HG02798 (cell line): ENCODE results near the gene SF1.
"Not testable (repeated sequence)": the region's sequence is repeated elsewhere in the genome, so short reads cannot be mapped to it uniquely, and the experiment has no call there.

Experiments used
- ATAC-seq: cut with Tn5 transposase; IDR thresholded peaks from one replicate; pipeline ENCODE4 v1.9.1; 2021; ENCODE audit warnings: mild to moderate bottlenecking; ENCODE audit not compliant: unreplicated experiment, poor library complexity

The SF1 gene, protein sequence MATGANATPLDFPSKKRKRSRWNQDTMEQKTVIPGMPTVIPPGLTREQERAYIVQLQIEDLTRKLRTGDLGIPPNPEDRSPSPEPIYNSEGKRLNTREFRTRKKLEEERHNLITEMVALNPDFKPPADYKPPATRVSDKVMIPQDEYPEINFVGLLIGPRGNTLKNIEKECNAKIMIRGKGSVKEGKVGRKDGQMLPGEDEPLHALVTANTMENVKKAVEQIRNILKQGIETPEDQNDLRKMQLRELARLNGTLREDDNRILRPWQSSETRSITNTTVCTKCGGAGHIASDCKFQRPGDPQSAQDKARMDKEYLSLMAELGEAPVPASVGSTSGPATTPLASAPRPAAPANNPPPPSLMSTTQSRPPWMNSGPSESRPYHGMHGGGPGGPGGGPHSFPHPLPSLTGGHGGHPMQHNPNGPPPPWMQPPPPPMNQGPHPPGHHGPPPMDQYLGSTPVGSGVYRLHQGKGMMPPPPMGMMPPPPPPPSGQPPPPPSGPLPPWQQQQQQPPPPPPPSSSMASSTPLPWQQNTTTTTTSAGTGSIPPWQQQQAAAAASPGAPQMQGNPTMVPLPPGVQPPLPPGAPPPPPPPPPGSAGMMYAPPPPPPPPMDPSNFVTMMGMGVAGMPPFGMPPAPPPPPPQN

DNA sequence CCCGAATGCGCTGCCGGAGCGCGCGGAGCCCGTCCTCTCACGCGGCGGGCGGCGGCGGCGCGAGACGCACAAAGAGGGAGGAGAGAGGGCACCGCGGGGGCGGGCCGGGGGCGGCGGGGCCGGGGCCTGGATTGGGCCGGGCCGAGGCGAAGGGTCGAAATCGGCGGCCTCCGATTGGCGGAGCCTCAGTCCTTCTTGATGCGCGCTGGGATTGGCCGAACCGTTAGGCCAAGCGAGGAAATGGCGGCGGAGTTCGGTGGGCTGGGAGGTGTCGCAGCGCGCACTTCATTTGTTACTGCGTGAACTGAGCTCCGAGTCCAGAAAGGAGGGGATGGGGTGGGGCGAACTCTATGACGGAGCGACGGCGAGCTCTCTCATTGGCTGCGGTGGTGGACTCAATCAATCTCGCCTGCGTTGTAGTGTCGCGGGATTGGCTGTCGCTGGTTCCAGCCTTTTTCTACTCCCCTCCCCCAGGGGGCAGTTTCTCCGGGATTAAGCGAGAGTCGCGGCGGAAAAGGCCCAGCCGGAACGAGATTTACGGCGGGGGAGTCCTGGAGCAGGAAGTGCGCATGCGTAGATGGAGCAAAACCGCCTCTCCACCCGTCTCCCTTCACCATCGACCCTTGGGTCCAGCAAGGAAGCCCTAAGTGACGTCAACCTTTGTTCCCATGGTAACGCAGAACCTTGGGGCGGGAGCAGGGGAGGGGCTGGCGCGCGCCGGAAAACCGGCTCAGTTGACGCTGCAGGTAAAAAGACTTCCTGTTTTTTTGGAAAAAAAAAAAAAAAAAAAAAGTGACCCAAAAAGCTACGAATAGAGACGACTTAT is at the start of gene SF1:
SF1 (minus strand) TSS at position 70 of the 826 bp plus-strand sequence. CDS start 150 bp downstream, outside the sequence.
- peak; percentile 83 for ATAC-seq

DNA sequence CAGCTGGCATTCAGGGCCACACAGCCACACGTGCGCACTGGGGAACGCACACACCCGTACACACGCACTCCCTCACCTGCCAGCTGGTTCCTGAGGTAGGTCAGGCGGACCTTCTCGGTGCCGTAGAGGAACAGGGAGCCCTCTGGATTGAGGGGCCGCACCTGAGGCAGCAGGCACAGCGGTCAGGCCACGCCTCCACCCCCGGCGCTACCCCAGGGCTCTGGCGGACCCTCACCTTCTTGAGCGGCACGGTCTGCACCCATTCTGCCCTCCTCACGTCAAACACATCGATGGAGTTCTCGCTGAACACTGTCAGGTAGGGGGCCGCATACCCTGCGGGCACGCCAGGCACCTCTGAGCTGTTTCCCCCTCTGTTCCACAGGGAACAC is 49.1 kb upstream of the SF1 start:
- no peak for ATAC-seq

DNA sequence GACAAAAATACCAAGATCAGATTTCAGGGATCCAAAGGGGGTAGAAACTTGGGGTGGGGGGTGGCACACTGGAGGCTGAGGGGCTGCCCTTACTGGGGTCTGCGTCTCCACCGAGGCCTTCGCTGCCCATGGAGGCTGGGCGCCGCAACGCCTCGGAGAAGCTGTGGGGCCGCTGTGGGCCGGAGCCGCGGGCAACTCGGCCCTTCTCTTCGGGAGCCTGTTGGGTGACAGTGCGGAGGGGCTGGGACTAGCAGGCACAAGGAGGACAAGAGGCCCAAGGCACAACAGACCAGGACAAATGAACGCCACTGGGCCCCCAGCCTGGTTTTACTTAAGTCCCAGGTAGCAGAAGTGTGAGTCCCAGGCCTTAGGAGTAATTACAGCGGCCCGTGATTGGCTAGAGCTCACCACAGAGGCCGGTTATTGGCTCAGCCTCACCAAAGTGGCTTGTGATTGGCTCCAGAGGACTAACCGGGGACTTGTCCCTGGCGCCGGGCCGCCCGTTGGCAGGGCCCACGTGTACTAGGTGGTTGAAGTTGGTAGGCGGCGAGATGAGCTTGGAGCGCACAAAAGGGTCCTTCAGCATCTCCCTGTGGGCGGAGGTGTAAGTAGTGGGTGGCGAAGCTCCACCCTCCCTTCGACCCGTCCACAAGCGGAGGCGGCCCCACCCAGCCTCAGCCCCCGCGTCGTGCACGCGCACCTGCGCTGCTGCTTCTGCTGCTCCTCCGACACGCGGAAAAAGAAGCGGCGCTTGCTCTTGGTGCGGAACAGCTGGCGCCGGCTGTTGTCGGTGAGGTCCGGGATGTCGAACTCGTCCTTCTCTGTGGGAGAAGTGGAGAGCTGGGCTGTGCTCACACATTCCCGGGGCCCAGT is 48.5 kb upstream of the SF1 start:
- no peak for ATAC-seq

DNA sequence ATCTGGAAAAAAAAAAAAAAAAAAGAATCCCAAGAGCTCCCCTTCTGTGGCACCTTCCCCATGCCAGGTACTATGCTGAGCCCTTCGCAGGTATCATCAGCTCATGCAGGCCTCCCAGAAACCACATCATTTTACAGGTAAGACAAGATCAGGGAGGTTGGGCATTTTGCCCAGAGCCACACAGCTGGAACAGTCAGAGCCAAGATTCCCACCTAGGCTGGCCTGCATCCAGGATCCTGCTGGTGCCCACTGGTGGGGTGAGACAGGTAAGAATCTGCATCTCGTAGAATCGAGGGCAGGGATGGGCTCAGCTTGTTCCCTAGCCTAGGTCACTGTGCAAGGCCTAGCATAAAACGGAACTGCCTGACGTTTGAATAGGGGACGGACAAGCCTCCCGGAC is 47.7 kb upstream of the SF1 start:
- ATAC-seq, result no peak

DNA sequence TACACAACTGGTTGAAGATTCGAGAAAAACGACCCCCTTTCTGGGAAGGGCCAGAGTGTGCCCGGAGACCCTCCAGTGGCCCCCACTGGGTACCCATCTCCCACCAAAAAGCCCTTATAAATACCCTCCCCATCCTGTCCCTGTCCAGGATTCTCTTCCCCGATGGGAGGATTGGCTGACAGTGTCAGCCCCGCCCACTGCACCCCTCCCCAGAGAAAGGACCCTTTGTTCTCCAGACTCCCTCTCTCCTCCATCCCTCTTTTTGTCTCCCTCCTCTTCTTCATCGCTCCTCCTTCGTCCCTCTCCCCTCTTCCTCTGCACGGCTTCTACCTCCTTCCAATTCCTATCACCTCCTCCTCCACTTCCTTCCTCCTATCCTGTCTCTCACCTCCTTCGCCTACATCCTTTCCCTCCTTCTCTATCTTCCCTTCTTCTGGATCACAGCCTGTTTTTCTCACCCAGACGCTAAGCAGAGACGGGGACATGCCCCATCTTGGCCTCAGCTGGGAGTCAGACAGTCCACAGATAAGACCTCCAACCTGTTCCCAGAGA is 45.3 kb upstream of the SF1 start:
- ATAC-seq, result no peak

DNA sequence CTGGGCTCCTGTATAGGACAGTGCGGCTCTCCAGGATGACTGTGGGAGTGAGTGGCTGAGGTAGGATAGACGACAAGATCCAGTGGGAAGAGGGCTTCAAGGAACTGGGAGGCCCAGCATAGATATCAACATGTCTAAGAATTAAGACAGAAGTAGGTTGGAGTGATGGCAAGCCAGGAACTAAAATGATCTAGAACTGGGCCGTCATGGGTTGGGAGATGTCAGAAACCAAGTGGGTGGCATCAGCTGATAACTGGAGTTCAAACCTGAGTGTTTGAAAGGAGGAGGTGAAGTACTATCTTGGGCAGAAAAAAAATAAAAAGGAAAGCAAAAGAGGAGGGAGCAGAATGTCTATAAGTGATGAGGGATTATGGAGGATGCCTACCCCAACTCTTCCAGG is 39.1 kb upstream of the SF1 start:
- ATAC-seq, result no peak

DNA sequence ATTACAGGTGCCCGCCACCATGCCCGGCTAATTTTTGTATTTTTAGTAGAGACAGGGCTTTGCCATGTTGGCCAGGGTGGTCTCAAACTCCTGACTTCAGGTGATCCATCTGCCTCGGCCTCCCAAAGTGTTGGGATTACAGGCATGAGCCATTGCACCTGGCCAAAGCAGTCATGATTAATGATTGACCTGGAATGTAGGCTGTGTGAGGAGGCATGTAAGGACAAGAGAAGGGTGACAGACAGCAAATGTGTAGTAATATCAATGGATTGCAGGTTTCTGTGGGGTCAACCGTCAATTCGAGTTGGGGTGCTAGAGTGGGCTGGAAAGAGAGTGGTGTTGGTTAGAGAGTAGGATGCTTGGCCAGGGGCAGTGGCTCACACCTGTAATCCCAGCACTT is 37.1 kb upstream of the SF1 start:
- not testable (repeated sequence) for ATAC-seq

DNA sequence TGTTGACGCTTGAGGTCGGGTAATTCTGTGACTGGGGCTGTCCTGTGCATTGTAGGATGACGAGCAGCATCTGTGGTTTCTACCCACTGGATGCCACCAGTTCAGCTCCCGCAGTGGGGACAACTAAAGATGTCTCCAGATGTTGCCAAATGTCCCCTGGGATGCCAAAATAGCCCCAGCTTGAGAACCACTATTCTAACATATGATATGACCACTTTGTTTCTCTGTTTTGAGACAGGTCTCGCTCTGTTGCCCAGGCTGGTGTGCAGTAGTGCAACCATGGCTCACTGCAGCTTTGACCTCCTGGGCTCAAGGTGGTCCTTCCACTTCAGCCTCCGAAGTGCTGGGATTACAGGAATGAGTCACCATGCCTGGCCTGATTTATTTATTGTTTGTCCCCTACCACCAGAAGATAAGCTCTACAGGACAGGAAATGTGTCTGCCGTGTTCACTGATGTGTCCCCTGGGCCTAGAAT is 36.4 kb upstream of the SF1 start:
- ATAC-seq, result no peak

DNA sequence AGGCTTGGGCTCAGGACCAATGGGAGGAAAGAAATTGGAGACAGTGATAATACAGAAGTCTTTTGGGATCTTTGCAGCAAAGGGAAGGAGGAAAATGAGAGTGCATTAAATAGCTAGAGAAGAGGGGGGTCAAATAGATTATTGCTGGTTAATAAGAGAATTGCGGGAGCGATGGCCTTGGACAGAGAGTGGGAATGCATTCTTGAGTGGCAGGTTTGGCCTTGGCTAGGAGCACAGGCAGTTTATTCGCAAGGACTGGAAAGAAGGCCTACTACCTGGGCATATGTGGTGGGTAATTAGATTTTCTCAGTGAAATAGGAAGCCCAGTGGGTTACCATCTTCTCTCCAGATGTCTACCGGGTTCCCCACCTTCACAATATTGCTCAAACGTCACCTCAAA is 35.5 kb upstream of the SF1 start:
- no peak for ATAC-seq

DNA sequence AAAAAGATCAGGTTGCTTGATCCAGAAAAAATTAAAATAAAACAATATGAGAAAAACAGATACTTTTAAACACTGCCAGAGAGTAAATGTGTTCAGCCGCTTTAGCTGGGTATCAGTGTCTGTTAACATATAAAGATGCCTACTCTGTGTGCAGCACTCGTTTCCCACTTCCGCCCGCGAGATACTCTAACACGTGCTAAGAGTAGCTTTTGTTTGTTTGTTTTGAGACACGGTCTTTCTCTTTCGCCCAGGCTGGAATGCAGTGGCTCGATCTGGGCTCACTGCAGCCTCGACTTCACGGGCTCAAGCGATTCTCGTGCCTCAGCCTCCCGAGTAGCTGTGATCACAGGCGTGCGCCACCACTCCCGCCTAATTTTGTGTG is 32.5 kb upstream of the SF1 start:
- no peak for ATAC-seq

DNA sequence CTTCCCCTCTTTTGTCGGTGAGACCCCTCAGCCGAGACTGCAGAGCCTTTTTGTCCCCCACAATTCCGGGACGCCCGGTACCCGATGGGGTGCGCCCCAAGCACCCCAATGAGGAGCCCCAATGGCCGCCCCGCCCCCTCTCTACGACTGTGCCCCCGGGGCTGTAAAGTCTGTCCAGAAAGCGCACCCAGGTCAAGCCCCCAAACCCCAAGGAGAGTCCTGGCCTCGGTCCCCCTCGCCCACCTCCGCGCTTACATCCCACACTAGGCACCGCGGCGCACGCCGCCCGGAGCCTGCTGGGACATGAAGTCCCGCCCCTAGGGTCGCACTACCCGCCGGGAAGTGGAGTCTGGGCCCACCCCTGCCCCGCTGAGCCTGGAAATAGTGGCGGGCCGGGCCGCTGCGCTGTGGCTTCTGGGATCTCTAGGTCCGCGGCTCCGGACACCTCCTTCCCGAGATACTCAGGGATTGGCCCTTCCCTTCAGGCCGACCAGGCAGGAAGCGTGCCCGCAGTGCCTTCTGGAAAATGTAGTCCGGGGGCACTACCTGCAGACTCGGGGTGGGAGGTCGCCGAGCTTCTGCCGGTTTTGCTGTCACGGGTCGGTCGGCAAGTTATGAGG is 32.0 kb upstream of the SF1 start, which contains the start of gene MEN1:
MEN1 (minus strand) TSS at position 281 of the 620 bp plus-strand sequence. CDS start 442 bp downstream, outside the sequence.
- ATAC-seq, result peak; percentile 75

DNA sequence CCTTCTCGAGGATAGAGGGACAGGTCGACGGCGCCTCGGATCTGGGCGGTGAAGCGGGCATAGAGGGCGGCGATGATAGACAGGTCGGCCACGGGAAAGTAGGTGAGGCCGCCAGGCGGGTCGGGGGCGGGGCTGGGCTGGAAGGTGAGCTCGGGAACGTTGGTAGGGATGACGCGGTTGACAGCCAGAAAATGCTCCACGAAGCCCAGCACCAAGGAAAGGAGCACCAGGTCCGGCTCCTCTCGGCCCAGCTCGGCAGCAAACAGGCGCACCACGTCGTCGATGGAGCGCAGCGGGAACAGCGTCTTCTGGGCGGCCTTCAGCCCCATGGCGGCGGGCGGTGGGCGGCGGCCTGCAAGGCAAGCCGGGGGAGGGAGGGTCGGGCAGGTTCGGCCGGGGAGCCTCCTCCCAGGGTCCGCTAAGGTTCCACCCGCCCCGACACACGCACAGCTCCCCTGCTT is 31.5 kb upstream of the SF1 start:
- no peak for ATAC-seq

DNA sequence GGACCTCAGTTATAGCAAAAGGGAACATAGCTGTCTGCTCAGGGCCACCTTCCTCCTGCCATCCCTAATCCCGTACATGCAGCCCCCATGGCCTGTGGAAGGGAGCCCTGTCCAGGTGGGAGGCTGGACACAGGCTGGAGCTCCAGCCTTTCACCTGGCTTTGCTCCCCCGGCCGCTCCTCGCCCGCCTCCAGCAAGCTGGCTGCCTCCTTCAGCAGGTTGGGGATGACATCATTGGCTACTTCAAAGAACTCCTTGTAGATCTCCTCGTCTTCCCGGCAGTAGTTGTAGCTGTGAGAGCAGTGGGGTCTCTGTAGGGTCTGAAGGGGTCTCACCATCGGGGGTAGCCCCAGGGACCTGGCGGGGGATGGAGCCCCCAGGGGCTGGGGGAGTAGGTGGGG is 27.1 kb upstream of the SF1 start:
- no peak for ATAC-seq

DNA sequence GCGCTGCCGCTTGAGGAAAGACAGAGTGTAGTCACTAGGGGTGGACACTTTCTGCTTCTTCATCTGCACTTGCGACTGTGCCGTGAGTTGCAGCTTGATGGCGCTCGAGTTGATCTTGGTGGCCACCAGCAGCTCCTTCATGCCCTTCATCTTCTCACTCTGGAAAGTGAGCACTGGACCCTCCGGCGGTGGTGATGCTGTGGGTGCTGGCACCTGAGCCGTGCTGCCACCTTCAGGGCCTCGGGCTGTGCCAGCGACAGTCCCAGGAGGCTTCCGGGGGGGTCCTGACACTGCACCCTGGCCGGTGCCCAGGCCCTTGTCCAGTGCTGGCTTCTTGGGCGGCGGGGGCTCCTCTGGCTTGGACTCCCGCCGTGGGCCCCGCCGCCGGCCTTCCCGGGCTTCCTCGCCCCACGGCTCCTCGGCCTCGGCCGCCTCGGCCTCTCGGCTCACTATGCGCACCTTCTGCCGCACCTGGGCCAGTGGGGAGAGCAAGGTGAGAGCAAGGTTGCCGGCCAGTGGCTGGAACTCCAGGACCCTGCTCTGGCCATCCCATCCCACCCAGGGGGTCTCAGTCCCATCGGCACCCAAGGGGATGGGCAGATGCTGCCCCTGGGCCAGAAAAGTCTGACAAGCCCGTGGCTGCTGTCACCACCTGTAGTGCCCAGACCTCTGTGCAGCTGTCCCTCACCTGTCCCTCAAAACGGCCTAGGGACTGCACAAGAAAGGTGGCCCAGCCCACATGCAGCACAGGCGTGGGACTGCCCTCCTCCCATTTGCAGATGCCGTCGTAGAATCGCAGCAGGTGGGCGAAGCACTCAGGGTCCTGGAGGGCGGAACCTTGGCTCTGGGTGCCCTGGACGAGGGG is 26.2 kb upstream of the SF1 start:
- no peak for ATAC-seq

DNA sequence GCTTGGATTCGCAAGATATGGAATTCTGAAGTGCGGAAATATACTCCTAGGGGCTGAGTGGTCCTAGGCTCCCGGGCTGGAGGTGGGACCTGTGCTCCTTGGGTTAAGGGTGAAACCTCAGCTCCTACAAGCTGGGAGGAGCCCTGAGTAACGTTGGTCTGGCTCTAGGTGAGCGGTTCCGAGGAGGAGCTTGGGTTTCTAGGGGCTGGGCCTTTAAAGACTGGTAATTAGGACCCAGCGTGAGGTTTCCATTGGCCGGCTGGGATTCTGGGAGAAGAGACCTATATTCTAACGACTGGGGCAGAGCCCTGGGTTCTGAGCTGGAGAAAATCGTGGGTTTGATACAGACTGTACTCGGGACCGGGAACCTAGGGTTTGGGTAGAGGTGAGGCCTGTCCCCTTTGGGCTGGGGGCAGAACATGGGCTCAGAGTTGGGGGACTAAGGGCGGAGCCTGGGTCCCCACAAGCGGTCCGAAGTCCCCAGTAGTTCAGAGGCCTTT is 25.6 kb upstream of the SF1 start:
- no peak for ATAC-seq

DNA sequence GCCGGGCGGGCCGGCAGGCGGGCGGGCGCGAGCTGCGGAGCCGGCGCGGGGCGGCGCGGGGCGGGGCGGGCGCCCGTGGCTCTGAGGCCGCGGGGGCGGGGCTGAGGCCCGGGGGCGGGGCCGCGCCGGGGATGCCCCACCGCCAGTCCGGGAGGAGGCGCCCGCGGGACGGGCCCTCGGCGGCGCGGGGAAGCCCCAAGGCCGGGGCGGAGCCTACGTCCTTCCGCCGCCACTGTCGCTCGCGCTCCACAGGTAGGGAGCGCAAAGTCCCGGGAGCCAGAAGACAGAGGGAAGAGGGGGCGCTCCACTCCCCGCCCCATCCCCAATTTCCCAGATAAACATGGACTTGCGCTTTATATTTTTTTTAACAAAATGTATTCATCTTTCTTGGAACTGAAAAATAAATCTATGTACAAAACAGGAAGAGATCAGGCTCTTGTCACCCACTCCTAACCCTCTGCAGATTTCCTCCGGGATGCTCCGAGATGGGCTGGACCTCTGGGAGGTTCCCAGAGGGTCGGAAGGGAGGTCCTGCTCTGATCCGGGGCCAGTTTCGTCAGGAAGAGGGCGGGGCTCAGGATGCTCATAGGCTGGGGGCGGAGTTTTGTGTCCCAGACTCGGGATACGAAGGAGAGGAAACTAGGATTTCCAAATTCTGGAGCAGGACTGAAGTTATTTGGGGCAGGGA is 25.0 kb upstream of the SF1 start, which contains the start of gene MAP4K2:
MAP4K2 (minus strand) TSS at position 57 of the 688 bp plus-strand sequence. CDS start 65 bp downstream, outside the sequence.
- ATAC-seq, result peak; percentile 77
